K562 (cell line): ENCODE data around the gene CDKN1B.

ENCODE experiments used
- CTCF ChIP-seq, 3 experiments: IDR thresholded peaks in 2 of 3; conservative IDR thresholded peaks in 1 of 3; 2 replicates each; pipeline ENCODE4 v1.5.1; 2011 to 2012; ENCODE audit warnings: low read length in 3 of 3, mild to moderate bottlenecking in 3 of 3, control low read depth in 2 of 3, improper control_type of control experiment in 1 of 3, inconsistent platforms in 1 of 3, low read depth in 1 of 3, mixed read lengths in 1 of 3, moderate library complexity in 1 of 3; ENCODE audit not compliant: insufficient read depth in 2 of 3
- ETV1 ChIP-seq: fragments of 450-650 bp; conservative IDR thresholded peaks from 2 replicates; pipeline ENCODE4 v1.6.1; 2016; ENCODE audit warnings: missing genetic modification characterization, control low read depth, low read depth, missing compliant biosample characterization
- EZH2 ChIP-seq: IDR thresholded peaks from 2 replicates; pipeline ENCODE4 v1.6.1; 2012; ENCODE audit warnings: low read depth, mild to moderate bottlenecking, inconsistent platforms, low read length, borderline replicate concordance
- GABPB1 ChIP-seq: sonication (generic); formaldehyde crosslinking; IDR thresholded peaks from 2 replicates; pipeline ENCODE4 v1.8.0; 2022; ENCODE audit warnings: mild to moderate bottlenecking, missing genetic modification reagents
- KDM1A ChIP-seq, 2 experiments: fragments of 450-650 bp; IDR thresholded peaks; 2 replicates each; pipeline ENCODE4 v1.6.1; 2016; ENCODE audit warnings: mild to moderate bottlenecking in 2 of 2
- RAD51 ChIP-seq: fragments of 450-650 bp; IDR thresholded peaks from 2 replicates; pipeline ENCODE4 v1.7.1; 2016; ENCODE audit warnings: low read depth, mild to moderate bottlenecking, borderline replicate concordance
- ZNF408 ChIP-seq: fragments of 250-450 bp; sonication (Bioruptor Pico); IDR thresholded peaks from 2 replicates; pipeline ENCODE4 v1.4.0; 2020; ENCODE audit warnings: low read depth, mild to moderate bottlenecking, moderate library complexity

- TF ChIP-seq KDM1A (IDR thresholded peaks at IDR 0.05) (peak in 1 of 2 experiments; percentile 50; a peak in 1 of 4 replicates), GABPB1 (CRISPR knock-in tag) (no peak), EZH2 (no peak), CTCF (IDR thresholded peaks at IDR 0.05 in 2 of 3, conservative IDR thresholded peaks at IDR 0.05 in 1 of 3; ENCODE audit: insufficient read depth in 2 of 3, low read depth in 1 of 3, low read length in 3 of 3) (peak; percentile 92 to 99 (median 97)), ZNF408 (CRISPR knock-in tag) (no peak), ETV1 (tag) (no peak), RAD51 (no peak)
Observed at GRCh38 chr12:12704593-12705230, 12.5 kb upstream of the CDKN1B start.
